HEK293 (cell line): Measurements from ENCODE around the gene CASK.

Source experiments
- CTCF ChIP-seq: fragments of 450-650 bp; formaldehyde crosslinking; IDR thresholded peaks from 2 replicates; pipeline ENCODE4 v1.5.1; 2016; ENCODE audit warnings: missing biosample characterization, missing genetic modification characterization
- ZNF521 ChIP-seq: fragments of 450-650 bp; formaldehyde crosslinking; IDR thresholded peaks from 2 replicates; pipeline ENCODE4 v1.5.1; 2017; ENCODE audit warnings: missing biosample characterization, mild to moderate bottlenecking, missing genetic modification characterization

GRCh38 chrX:41960142-41960541 is 36.8 kb upstream of the CASK start:
- TF ChIP-seq CTCF (tag by site-specific recombination) (no peak), ZNF521 (tag by site-specific recombination) (no peak)
